ENCODE measurements around the gene PRR23E. TPM values are rescaled to one million over a fixed set of nuclear protein-coding genes. Genes with fewer than 3 reads are reported as not detected.

PRR23E gene
- total RNA-seq, 1 donor from 2014 or later: not detected

DNA sequence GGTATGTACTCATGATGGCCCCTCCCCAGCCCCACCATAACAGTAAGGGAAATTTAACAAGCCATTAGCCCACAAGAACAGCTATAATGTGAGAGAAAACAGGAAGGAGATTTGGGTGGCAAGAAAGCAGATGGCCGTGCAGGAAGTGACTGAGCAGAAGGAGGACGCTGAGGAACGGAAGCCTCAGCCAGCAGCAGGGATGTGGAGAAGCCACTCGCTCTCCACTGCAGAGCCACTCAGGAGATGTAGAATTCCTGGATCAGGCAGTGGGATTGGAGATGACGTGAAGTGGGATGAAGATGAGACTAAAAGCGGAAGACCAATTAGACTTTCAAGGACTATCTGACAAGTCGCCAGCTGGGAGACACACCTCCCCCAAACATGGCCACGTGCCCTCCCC, 31.2 kb downstream of the PRR23E start:
- CTCF ChIA-PET: no interaction called here
- no peak overlapping the region for H3K4me3 Mint-ChIP-seq

DNA sequence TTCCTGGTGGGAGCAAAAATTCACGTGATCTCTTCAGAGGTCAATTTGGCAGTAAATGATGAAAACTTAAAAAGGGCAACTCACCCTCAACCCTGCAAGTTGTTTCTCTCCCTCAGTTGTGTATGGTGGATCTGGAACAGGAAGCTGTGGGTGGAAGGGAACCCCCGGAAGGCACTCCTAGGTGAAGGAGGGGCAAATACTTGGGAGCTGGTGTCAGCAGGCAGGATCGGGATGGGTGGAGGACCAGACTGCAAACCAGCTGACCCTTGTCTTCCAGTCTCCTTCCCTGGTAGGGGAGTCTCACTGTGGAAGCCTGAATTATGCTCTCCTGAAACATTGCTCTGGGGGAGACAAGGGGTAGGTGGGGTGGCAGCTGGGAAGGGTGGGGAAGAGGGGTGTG, 33.5 kb downstream of the PRR23E start:
- POLR2A ChIA-PET: no interaction called here
- Mint-ChIP-seq H3K4me1 (no peaks in the 10 kb centered on the region), H3K4me3 (no peak overlapping the region), H3K36me3 (ENCODE audit: low read depth) (no peaks in the 10 kb centered on the region), H3K27ac (no peak overlapping the region), H3K9me3 (peaks cover 17% of the 10 kb centered on the region), H3K27me3 (peaks cover 7% of the 10 kb centered on the region)
- ATAC-seq (ENCODE audit: low read depth) (no peak), DNase-seq (no peak)
- TF ChIP-seq, protein P1, sequence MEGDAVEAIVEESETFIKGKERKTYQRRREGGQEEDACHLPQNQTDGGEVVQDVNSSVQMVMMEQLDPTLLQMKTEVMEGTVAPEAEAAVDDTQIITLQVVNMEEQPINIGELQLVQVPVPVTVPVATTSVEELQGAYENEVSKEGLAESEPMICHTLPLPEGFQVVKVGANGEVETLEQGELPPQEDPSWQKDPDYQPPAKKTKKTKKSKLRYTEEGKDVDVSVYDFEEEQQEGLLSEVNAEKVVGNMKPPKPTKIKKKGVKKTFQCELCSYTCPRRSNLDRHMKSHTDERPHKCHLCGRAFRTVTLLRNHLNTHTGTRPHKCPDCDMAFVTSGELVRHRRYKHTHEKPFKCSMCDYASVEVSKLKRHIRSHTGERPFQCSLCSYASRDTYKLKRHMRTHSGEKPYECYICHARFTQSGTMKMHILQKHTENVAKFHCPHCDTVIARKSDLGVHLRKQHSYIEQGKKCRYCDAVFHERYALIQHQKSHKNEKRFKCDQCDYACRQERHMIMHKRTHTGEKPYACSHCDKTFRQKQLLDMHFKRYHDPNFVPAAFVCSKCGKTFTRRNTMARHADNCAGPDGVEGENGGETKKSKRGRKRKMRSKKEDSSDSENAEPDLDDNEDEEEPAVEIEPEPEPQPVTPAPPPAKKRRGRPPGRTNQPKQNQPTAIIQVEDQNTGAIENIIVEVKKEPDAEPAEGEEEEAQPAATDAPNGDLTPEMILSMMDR (IDR thresholded peaks at IDR 0.05): no peak
- CTCF ChIA-PET: no interaction called here
- intact Hi-C loops (cut with micrococcal nuclease): no loop called here

More for the DNA sequence above, 31.2 kb downstream of the PRR23E start:
- intact Hi-C loops (cut with micrococcal nuclease): no loop called here
- TF ChIP-seq, protein P1 (IDR thresholded peaks at IDR 0.05): no peak
- ATAC-seq (ENCODE audit: low read depth) (no peak), DNase-seq (no peak)
- Mint-ChIP-seq H3K27ac (no peak overlapping the region), H3K4me1 (no peaks in the 10 kb centered on the region), H3K27me3 (peaks cover 7% of the 10 kb centered on the region), H3K36me3 (ENCODE audit: low read depth) (no peaks in the 10 kb centered on the region), H3K9me3 (peaks cover 17% of the 10 kb centered on the region)
- POLR2A ChIA-PET: no interaction called here

DNA sequence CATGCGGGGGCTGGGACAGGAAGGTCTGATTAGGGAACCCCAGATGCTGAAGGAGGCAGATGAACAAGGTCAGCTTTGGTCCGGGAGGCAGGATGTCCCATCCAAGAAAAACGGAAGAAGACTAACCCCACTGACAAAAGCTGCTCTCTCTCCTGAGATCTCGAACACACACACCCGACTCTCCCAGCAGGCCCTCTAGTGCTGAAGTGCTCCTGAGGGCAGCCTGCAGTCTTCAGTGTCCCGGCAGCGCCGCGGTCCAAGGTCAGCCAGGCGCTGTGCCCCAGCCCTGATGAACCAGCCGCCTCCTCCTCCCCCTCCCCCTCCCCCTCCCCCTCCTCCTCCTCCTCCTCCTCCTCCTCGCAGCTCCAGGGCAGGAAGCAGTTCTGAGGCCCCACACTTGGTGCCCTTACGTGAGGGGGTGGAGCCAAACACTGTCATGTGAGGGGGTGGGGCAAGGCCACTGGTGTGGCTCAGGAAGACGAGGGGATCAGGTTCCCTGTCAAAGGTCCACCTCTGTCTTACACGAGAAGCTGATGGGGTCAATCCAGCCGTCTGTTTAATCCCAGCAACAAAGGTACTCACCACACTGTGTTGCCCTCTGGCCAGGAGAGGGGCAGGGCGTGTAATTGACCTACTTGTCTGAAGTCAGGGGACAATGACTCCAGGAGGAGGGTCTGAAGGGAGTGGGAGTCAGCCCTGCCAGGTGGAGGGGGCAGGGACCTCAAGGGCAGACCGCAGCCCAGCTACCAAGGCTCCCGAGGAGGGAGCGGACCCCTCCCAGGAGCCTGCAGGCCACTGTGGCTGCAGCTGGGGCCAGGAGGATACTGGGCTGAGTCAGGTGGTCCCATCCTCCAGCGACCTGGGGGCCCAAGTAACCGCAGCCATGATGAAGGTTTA, 34.3 kb downstream of the PRR23E start:
- H3K4me1 Mint-ChIP-seq: no peaks in the 10 kb centered on the region
- no peaks in the 10 kb centered on the region for H3K36me3 Mint-ChIP-seq (ENCODE audit: low read depth)
- peaks cover 5% of the 10 kb centered on the region for H3K27me3 Mint-ChIP-seq
- CTCF ChIA-PET: no interaction called here
- H3K27ac Mint-ChIP-seq: no peak overlapping the region
- DNase-seq: no peak
- ATAC-seq (ENCODE audit: low read depth): no peak
- TF ChIP-seq, protein P1 (IDR thresholded peaks at IDR 0.05): no peak
- intact Hi-C loops (cut with micrococcal nuclease): no loop called here
- H3K4me3 Mint-ChIP-seq: no peak overlapping the region
- POLR2A ChIA-PET: no interaction called here
- H3K9me3 Mint-ChIP-seq: peaks cover 17% of the 10 kb centered on the region

DNA sequence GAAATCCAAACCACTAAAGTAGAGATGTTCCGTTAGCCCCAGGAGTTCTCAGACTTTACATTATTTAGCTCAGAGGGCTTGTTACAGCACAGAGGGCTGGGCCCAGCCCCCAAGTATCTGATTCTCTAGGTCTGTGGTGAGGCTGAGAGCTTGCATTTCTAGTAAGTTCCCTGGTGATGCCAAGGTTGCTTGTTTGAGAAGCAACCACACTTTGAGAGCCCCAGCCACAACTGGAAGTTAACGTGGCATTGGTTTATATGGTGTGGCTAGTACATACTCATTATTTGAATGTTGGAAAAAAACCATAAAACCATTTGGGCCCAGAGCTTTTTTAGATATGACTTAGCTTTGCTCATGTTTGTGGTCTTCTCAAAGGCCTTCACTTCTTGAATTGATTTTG, 35.9 kb downstream of the PRR23E start:
- ATAC-seq (ENCODE audit: low read depth): no peak
- peaks cover 17% of the 10 kb centered on the region for H3K9me3 Mint-ChIP-seq
- intact Hi-C loops (cut with micrococcal nuclease): no loop called here
- H3K4me1 Mint-ChIP-seq: no peaks in the 10 kb centered on the region
- DNase-seq: no peak
- no peak overlapping the region for H3K27ac Mint-ChIP-seq
- H3K4me3 Mint-ChIP-seq: no peak overlapping the region
- H3K36me3 Mint-ChIP-seq (ENCODE audit: low read depth): no peaks in the 10 kb centered on the region
- CTCF ChIA-PET: no interaction called here
- POLR2A ChIA-PET: no interaction called here
- H3K27me3 Mint-ChIP-seq: peaks cover 3% of the 10 kb centered on the region
- TF ChIP-seq, protein P1 (IDR thresholded peaks at IDR 0.05): no peak

DNA sequence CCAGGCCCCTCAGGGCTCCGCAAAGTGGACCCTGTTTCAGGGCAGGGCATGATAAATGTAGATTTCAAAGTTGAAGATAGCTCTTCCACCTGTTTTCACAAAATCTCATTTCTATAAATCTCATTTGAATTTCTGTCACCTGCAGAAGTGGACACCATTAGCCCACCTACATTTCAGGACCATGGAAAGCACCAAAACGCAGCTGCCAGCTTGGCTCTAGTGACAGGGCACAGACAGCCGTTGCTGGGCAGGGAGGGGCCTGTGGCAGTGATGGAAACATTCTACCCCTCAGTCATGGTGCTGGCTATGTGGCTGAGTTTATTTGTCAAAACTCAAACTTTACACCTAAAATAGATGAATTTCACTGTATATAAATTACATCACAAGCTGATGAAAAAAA, 40.4 kb downstream of the PRR23E start:
- CTCF ChIA-PET: no interaction called here

More for the DNA sequence above, 40.4 kb downstream of the PRR23E start:
- intact Hi-C loops (cut with micrococcal nuclease): no loop called here
- peaks cover 3% of the 10 kb centered on the region for H3K27me3 Mint-ChIP-seq
- no peaks in the 10 kb centered on the region for H3K4me1 Mint-ChIP-seq
- no peaks in the 10 kb centered on the region for H3K36me3 Mint-ChIP-seq (ENCODE audit: low read depth)
- H3K4me3 Mint-ChIP-seq: no peak overlapping the region
- ATAC-seq (ENCODE audit: low read depth) (no peak), DNase-seq (no peak)
- H3K27ac Mint-ChIP-seq: no peak overlapping the region
- TF ChIP-seq, protein P1 (IDR thresholded peaks at IDR 0.05): no peak
- no peaks in the 10 kb centered on the region for H3K9me3 Mint-ChIP-seq
- POLR2A ChIA-PET: no interaction called here
